NOMO-1 (cell line): ENCODE data around the gene RTN4.

ENCODE experiments used
- DNase-seq, 2 experiments: peaks; one replicate each; lab custom pipeline; 2025; ENCODE audit not compliant: unreplicated experiment in 2 of 2; lab: John Stamatoyannopoulos, UW

RTN4 gene

DNA sequence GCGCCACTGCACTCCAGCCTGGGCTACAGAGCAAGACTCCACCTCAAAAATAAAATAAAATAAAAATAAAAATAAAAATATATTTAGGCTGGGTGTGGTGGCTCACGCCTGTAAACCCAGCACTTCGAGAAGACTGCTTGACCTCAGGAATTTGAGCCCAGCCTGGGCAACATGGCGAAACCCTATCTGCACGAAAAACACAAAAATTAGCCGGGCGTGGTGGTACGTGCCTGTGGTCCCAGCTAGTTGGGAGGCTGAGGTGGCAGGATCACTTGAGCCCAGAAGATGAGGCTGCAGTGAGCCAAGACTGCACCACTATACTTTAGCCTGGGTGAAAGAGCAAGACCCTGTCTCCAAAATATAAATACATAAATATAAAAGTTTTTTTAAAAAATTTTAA is 6.4 kb downstream of the RTN4 start:
- DNase-seq, result no peak

DNA sequence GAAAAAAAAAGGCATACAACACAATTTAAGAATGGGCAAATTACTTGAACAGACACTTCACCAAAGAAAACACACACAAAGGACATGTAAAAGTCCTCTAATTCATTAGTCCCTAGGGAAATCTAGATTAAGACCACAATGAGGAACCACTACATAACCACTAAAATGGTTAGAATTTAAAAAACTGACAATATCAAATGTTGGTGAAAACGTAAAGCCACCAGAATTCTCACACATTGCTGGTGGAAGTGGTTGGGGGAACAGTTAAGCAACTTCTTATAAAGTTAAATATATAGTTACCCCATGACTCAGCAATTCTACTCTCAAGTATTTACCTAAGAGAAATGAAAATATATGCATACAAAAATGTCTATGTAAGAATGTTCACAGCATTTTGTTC is 11.8 kb downstream of the RTN4 start:
- DNase-seq, result peak in 1 of 2 experiments; percentile 38

DNA sequence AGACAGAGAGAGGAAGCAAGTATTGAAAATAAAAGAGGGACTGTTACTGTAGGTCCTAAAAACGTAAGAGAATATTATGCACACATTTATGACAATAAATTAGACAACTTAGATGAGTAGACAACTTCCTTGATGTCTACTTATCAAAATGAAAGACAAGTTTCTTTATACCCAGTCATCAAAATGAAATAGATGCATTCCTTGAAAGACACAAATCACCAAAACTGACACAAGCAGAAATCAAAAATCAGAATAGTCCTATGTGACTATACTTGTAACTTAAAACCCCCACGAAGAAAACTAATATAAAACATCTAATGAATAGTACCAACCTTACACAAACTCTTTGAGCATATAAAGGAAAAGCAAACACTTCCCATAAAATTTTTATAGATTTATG is 14.5 kb downstream of the RTN4 start:
- DNase-seq, result no peak

DNA sequence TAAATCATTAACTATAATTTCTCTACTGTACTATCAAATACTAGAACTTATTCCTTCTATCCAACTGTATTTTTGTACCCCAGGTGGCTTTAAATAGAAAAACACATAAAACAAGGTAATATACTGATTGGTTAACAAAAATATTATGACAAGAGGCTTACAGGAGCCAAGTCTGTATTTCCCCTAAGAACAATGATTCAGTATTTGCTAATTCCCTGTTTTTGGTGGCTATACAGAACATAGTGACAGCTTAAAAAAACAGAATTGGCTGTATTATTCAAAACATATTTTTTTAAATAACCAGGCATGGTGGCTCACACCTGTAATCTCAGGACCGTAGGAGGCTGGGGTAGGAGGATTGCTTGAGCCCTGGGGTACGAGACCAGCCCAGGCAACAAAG is 16.3 kb downstream of the RTN4 start:
- no peak for DNase-seq

DNA sequence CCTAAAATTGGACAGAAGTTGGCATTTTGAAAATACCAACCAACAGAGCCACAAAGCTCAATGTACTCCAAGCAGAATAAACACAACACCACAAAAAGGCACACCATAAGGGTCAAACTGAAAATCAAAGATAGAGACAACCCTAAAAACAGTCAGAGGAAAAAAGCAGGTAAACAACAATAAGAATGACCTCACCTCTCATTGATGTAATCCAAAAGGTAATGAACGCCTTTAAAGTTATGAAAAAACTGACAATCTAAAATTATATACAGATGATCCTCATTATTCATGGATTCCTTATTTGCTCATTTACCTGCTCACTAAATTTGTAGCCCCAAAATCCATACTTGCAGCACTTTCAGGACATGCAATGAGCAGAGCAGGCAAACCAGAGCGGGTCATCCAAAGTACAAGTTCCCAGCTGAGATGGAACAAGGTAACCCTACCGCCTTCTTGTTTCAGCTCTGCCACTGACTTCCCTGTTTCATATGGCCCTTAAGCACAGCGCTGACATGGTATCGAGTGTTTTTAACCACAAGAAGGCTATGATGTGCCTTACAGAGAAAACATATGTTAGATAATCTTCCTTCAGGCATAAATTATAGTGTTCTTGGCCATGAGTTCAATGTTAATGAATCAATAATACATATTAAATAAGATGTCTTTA is 17.0 kb downstream of the RTN4 start:
- DNase-seq, result peak; percentile 63 to 88

DNA sequence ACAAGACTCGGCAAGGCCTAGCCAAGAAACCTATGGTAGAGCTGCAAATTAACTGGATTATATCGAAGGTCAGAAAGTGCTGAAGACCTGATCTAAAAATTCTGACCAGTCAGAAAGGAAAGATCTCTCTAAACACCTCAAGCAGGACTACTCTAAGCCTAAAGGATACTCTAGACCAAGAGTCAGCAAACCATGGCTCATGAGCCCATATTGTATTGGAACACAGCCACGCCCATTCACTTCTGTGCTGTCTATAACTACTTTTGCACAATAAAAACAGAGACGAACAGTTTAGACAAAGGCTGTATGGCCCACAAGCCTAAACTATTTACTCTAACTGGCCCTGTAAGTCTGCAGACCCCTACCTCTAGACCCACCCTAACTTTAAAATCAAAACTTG is 18.7 kb downstream of the RTN4 start:
- DNase-seq, result no peak

DNA sequence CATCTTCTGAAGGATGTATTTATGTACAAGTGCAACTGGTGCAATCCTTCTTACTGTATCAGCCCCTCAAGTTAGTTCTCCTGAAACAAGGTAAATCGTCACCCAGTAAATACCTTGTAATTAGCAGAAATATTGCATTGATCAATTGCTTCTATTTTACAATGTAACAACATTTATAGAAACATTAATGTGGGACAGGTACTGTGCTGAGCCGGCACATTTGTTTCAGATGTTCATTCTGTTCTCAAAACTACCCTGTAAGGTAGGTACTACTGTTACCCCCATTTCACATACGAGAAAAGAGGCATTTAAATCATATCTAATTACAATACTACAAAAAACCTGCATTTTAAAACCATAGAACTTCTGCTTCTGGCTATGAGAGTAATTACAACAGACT is 19.5 kb downstream of the RTN4 start:
- DNase-seq, result no peak

DNA sequence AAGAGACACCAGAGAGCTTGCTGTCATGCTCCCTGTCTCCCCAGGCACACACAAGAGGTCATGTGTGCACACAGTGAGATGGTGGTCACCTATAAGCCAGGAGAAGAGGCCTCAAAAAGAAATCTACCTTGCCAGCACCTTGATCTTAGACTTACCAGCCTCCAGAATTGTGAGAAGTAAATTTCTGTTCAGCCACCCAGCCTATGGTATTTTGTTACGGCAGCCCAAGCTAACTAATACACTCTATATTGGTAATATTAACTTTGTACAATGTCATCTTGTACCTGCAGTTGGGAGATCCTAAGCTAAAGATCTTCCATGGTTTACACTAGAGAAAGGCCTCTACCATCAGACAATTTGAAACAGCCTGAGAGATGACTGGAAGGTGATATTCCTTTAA is 21.2 kb downstream of the RTN4 start:
- DNase-seq, result no peak

DNA sequence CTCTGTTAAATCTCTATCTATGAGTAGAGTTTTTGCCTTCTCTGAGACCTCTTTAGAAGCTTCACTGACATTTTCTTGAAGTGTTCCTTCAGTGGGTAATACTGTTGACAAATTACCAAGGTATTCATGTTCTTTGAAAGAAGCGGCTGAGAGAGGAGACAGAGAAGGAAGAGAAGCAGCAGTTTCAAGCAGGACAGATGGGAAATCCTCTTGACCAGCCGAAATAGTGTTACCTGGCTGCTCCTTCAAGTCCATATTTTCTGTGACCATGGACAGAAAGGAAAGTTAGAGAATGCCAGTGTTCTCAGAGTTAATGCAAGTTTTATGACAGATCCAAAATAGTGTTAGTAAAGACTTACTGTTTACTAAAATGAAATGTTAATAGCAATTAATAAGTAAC is 23.0 kb downstream of the RTN4 start:
- no peak for DNase-seq

DNA sequence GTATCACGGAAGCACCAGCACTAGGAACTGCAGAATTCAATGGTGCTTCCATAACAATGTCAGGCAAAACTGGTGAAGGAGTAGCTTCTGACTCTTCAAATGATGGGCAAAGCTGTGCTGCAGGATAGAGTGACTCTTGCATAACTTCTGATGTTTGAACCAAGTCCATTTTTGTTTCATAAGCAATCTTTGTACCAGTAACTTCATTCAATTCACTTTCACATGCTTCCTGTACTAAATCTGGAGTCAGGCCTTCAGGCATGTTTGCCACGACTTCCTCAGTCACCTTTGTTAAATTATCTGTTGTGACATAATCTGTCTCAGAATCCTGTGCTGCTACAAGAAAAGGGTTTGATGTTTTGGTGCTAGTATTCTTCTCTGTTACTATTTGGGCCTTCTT is 24.0 kb downstream of the RTN4 start:
- DNase-seq, result peak; percentile 73 to 90

DNA sequence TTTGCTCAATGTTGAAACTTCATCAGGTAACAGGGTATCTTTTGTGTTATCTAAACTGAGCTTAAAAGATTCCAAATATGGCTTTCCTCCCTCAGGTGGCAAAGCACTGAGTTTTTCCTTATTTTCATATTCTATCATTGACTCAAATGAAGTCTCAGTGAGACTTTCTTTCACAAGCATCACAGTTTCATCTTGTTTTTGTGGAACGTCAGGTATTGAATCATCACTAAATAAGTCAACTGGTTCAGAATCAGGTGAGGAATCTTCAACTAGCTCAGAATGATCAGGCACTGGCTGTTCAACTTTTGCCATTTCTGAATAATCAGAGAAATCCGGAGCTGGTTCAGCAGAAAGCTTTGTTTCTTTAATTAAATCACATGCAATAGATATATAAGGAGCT is 24.6 kb downstream of the RTN4 start:
- DNase-seq, result no peak

DNA sequence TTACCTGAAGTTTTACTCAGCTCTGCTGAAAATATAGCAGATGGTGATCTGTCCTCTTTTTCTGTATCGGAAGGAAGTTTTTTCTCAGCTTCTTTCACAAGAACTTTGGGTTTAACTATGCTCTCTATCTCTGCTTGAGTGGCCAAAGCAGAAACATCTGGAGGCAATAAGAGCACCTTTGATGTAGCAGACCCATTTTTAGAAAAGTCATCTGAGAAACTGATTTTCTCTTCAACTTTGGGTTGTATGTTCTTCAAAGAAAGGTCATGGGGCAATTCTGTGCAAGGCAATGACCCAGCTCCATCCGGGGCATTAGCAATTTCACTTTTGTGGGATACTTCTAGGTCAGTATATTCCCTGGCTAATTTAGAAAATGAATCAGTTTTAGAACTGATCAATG is 25.2 kb downstream of the RTN4 start:
- no peak for DNase-seq

DNA sequence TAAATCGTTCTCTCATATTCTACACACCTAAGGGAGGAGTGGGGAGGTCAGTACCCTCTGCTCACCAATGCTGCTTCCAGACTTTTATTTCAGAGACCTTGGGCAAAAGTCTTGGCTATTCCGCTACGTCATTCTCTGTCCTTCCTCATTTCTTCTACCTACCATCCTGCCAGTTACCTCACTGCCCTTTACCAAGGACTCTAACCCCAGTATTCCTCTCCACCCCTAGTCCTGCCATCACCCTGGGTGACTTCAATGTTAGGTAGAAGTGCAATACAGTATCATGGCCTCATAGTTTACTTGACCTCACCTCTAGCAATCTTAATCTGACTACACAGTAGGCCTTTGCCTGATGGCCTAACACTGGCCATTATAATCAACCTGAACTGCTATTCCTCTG is 27.8 kb downstream of the RTN4 start:
- peak in 1 of 2 experiments; percentile 13 for DNase-seq

DNA sequence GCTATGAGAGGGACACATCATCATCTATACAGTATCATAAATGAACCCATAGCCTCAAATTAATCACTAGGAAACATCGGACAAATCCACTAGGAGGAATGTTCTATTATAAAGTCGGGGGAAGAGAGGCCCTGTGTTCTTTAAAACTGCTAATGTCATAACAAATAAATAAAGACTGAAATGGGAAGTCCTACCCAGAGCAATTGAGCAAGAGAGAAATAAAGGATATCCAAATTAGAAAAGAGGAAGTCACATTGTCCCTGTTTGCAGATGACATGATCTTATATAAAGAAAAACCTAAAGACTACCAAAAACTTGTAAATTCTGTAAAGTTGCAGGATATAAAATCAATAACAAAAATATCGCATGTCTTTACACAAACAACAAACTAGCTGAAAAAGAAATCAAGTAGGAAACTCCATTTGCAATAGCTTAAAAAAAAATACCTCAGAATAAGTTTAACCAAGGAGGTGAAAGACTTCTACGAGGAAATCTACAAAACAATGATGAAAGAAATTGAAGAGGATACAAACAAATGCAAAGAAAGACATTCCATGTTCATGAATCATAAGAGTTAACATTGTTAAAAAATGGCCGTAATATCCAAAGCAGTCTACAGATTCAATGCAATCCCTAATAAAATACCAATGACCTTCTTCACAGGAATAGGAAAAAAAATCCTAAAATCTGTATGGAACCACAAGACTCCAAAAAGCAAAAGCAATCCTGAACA is 30.6 kb downstream of the RTN4 start:
- DNase-seq, result peak; percentile 57 to 92

DNA sequence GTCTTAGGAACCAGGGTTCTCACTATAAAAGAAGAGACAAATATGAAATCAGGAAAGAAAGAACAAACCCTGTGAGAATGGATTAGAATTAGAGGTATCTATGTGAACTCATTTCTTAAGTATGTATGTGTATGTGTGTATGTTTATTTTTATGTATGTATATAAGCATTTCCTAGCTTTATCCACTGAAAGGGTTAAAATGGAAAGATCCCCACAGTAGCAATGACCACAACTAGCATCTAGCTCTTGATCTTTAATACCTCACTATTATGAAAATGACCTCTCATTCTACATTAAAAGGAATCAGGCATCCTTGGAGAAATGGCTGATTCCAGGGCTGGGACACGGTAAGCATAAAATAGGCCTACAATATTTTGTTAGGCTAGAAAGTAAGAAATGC is 31.6 kb downstream of the RTN4 start:
- no peak for DNase-seq

DNA sequence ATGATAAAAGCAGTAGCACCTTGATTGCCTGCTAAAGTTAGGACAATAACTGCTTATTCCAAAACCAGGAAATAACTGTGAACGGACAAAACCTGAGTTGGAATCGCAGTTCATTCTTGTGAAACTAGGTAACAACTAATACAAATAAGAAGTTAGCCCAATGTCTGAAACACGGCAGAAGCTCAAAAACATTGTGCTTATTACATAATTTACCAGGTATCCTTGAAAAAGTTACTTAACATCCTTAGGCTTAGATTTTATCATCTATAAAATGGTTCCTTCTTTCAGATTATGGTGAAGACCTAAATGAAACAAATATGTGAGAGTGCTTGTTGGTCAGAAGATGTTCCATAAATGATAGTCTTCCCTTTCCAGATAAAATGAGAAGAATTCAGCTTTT is 32.4 kb downstream of the RTN4 start:
- peak in 1 of 2 experiments; percentile 36 for DNase-seq

DNA sequence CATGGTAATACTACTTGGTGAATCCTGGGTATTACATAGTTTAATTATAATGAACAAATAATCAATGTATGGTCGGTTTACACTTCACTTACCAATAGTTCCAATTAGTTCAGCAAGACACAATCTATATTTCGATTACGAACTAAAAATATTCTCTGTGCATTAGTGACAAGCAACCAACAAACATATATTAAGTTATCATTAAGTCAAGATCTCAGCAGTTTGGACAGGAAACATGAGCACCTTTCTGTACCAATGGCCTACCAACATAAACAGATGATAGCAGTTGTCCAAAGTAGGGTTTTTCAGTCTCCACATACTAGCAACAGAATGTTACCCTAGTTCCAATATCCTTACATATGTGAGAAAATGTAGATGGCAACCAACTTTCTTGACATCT is 32.8 kb downstream of the RTN4 start:
- no peak for DNase-seq

DNA sequence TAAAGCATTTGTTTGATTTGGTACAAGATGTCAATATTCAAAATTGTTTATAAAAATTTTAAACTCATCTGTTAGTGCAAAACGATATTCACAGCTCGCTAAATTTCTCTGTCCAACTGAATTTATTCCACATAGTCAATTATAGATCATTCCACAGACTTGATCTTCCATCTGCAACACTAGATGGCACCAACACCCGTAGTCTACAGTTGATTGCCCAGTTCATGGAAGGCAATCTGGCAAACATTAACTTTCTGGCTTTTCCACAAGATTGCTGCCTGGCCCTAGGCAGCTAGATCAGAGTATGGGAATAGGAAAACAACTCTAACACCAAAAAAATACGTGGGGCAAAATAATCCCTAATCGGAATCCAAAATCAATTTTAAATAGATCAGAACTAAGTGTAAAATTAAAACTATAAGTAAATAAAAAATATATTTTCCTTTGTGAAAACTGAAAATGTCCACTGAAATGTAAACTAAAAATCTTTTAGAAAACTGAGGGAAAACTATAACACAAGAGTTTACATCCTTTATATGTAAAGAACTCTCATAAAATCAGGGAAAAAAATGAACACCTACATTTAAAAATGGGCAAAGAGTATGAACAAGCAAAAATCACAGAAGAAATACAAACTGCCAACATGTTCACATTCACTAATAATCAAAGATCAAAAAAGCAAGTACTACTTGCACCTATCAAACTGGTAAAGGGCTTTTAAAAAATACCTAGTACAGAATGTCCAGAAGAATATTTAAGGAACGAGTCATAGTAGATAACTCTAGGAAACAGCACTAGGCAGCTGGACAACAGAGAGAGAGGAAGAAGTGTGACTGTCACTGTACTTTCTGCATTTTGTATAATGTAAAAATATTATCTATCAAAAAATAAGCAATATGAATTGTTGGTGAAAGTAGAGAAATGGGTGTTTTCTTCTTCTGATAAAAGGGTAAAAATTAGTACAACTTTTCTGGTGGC is 35.0 kb downstream of the RTN4 start:
- peak; percentile 41 to 56 for DNase-seq

DNA sequence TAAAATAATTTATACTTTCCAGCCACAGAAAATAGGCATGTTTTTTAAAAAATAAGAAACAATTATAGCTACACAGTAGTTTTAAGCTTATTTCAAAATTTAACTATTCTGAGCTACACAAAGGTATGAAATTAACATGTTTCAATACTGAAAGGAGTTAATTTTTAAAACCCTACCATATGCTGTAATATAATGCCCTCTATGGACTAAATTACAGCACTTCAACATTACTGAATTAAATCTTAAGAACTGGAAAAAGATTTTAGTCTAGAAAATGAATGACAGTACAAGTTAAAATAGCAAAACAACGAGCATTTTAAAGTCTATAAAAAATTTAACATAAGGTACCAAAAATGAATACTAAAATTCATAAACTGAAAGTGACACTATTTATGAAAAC is 36.3 kb downstream of the RTN4 start:
- peak in 1 of 2 experiments; percentile 21 for DNase-seq

DNA sequence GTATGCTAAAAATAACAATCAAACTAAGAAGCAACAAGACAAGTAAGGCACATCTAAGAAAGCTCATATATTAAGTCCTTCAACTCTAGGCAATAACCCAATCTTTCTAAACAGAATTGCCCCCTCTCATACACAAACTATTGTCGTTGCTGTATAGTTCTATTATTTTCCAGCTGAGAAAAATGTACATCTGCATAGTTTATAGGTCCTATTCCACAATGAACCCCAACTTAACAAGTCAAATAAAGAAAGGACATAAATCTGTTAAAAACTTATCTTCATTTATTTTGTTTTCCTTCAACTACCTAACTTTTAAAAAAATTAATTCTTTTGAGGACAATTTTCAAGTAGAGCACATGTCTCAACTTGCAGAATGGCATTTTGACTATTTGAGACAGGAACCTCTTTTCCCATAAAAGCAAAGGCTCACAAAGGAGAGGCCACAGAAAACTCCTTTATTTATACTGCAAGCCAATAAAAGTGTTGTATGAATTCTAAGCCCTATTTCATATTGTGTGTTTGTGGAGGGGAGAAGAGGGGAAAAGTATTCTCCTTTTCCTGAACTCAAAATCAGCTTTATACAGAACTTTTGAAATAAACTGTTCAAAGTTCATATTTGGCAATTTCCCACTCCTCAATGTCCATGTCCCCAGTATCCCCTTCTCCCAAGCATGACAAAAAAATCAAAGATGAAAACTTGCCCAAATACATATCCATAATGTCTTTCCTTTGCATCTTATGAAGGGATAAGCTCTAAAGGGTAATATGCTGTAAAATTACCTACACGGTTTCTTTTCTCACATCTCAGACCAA is 37.4 kb downstream of the RTN4 start:
- no peak for DNase-seq
